ENCODE results near the gene NLRP8.
"Not testable (repeated sequence)": the region's sequence is repeated elsewhere in the genome, so short reads cannot be mapped to it uniquely, and the experiment has no call there.

NLRP8 gene

GRCh38 chr19:55973982-55974381 lies 26.4 kb downstream of the NLRP8 start:
- no peak for DNase-seq (ENCODE audit: low read depth)

- DNase-seq (ENCODE audit: low read depth): no peak
Observed at GRCh38 chr19:55980415-55980814, 32.8 kb downstream of the NLRP8 start.

- DNase-seq (ENCODE audit: low read depth): no peak
Observed at GRCh38 chr19:55985254-55985653, 37.6 kb downstream of the NLRP8 start.

- DNase-seq (ENCODE audit: low read depth): no peak
Observed at GRCh38 chr19:55986487-55986886, 38.9 kb downstream of the NLRP8 start, which contains the start of gene NLRP5. Gene NLRP5 (plus strand): TSS chr19:55986775.

DNA sequence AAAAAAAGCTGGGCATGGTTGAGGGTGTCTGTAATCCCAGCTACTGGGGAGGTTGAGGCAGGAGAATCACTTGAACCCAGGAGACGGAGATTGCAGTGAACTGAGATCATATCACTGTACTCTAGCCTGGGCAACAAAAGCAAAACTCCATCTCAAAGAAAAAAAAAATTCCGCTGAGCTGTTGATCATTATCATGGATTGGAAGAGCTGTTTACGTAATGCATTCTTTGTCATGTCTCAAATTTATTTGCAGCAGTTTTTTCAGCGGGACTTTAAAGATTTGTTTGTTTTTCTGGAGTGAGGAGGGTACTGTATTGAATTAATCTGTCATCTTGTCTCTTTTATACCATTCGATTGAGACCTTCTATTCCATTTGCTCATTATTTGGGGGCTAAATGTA lies 43.2 kb downstream of the NLRP8 start:
- no peak for DNase-seq (ENCODE audit: low read depth)

- no peak for DNase-seq (ENCODE audit: low read depth)
Observed at GRCh38 chr19:55993492-55993891, 45.9 kb downstream of the NLRP8 start.

DNA sequence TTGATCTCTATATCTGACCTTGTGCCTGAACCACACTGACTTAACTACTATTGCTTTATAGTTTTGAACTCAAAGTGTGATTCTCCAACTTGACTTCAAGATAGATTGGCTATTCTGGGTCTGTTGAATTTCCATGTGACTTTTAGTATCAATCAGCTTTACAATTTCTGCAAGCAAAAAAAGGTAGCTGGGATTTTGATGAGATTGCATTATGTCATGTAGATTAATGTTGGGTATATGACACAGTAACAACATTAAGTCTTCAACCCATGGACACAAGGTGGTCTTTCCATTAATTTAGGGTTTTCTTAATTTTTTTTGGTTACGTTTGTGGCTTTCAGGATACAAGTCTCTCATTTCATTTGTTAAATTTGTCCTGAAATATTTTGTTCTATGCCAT lies 67.1 kb downstream of the NLRP8 start:
- no peak for DNase-seq (ENCODE audit: low read depth)

DNA sequence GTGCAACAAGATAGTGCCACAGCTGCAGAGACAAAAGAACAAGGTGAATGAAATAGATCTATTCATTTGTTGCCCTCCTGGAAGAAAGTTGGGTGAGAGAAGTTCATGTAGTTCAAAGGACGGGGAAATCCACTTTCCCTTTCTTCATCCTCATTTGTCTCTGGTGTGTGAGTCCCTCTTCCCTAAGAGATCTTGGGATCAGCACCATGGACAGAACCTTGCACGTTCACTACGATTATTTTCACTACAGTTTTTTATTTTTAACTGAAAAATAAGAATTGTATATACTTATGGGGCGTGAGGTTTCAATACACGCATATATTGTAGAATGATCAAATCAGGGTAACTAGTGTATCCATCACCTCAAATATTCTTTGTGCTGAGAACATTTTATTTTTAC lies 68.1 kb downstream of the NLRP8 start:
- peak; percentile 4 for DNase-seq (ENCODE audit: low read depth)

GRCh38 chr19:56019325-56019724 lies 71.7 kb downstream of the NLRP8 start:
- not testable (repeated sequence) for DNase-seq (ENCODE audit: low read depth)

DNA sequence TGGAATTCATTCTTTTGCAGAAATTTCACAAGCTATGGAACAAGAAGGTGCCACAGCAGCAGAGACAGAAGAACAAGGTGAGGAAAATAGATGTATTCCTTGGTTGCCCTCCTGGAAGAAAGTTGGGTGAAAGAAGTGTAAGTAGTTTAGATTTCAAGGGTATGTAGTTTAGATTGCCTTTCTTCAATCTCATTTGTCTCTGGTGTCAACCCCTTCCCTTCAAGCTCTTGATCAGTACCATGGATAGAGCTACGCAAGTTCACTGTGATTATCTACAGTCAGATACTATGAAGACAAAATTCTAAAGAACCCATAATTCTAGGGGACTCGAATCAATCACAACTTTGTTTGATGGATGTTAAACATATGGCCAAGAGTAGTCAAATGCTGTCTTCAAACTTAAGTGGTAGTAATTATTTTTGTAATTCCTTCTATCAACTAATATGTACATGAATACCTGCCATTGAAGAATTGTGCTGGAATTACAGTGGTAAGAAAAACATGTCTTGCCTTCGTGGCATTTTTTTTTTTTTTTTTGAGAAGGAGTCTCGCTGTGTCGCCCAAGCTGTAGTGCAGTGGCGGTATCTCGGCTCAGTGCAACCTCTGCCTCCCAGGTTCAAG lies 72.8 kb downstream of the NLRP8 start:
- not testable (repeated sequence) for DNase-seq (ENCODE audit: low read depth)

DNA sequence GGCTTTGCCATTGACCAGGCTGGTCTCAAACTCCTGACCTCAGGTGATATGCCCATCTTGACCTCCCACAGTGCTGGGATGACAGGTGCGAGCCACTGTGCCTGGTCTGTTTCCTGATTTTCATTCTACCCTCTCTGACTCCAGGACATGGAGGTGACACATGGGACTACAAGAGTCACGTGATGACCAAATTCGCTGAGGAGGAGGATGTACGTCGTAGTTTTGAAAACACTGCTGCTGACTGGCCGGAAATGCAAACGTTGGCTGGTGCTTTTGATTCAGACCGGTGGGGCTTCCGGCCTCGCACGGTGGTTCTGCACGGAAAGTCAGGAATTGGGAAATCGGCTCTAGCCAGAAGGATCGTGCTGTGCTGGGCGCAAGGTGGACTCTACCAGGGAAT lies 79.1 kb downstream of the NLRP8 start:
- no peak for DNase-seq (ENCODE audit: low read depth)

Data from HS-27A (cell line).